Fibroblast of the aortic adventitia (primary cell): ENCODE results near the gene CALM1. TPM values are rescaled to one million over a fixed set of nuclear protein-coding genes. Genes with fewer than 3 reads are reported as not detected.

Source experiments
- DNase-seq: peaks from one replicate; pipeline ENCODE4 v3.0.0-alpha.2; 2010; ENCODE audit warnings: low read depth
- H3K4me3 ChIP-seq: 2 replicates; pipeline ENCODE4 v1.5.1; 2011; ENCODE audit warnings: low read depth, mild to moderate bottlenecking, control low read depth, low read length, moderate library complexity
- CTCF ChIP-seq: IDR thresholded peaks from 2 replicates; pipeline ENCODE4 v1.5.1; 2011; ENCODE audit warnings: mild to moderate bottlenecking, low read length, control low read depth, inconsistent platforms; ENCODE audit not compliant: insufficient read depth
- total RNA-seq: library from RNA; depleted of rRNA; stranded (reverse); fragments of >200 nt; gene quantifications from 2 replicates; pipeline ENCODE4 v1.2.3, GENCODE V29; 2012; ENCODE audit warnings: low replicate concordance

The CALM1 gene
- total RNA-seq, 1 donor, result 589 TPM

GRCh38 chr14:90444077-90444696 is 47.4 kb downstream of the CALM1 start:
- no peak for DNase-seq
- TF ChIP-seq CTCF, result no peak
- H3K4me3 ChIP-seq, result no peak overlapping the region

- no peak overlapping the region for H3K4me3 ChIP-seq
- TF ChIP-seq CTCF, result no peak
- no peak for DNase-seq
Measured at GRCh38 chr14:90445011-90445410, 48.2 kb downstream of the CALM1 start.

GRCh38 chr14:90446405-90446804 is 49.6 kb downstream of the CALM1 start:
- H3K4me3 ChIP-seq, result no peak overlapping the region
- DNase-seq, result no peak
- TF ChIP-seq CTCF, result no peak

GRCh38 chr14:90447720-90448497 is 51.1 kb downstream of the CALM1 start:
- no peak overlapping the region for H3K4me3 ChIP-seq
- no peak for DNase-seq
- TF ChIP-seq CTCF, result no peak

GRCh38 chr14:90449411-90449810 is 52.6 kb downstream of the CALM1 start:
- no peak overlapping the region for H3K4me3 ChIP-seq
- DNase-seq, result no peak
- no peak for TF ChIP-seq CTCF

- no peak for TF ChIP-seq CTCF
- no peak for DNase-seq
Measured at GRCh38 chr14:90450151-90450550, 53.3 kb downstream of the CALM1 start.

More at GRCh38 chr14:90450151-90450550, 53.3 kb downstream of the CALM1 start:
- no peak overlapping the region for H3K4me3 ChIP-seq
